ENCODE results near the gene ADGRG6. TPM values are rescaled to one million over a fixed set of nuclear protein-coding genes. Genes with fewer than 3 reads are reported as not detected.
"Not testable (repeated sequence)": the region's sequence is repeated elsewhere in the genome, so short reads cannot be mapped to it uniquely, and the experiment has no call there.

ADGRG6 gene
- polyA plus RNA-seq, 2 donors = 6.8 to 7.0 TPM

- no peak overlapping the region for H3K27ac ChIP-seq (ENCODE audit: low read depth in 2 of 2, low read length in 1 of 2)
- H3K36me3 ChIP-seq (ENCODE audit: control insufficient read depth in 2 of 2, insufficient read depth in 2 of 2, low read length in 1 of 2) = peaks cover 0 to 2% of the 10 kb centered on the region in 2 donors
- H3K9me3 ChIP-seq (ENCODE audit: control insufficient read depth in 2 of 2, insufficient read depth in 1 of 2, low read depth in 1 of 2, low read length in 1 of 2) = no peaks in the 10 kb centered on the region
Measured at GRCh38 chr6:142420802-142421201, 119.0 kb downstream of the ADGRG6 start.

DNA sequence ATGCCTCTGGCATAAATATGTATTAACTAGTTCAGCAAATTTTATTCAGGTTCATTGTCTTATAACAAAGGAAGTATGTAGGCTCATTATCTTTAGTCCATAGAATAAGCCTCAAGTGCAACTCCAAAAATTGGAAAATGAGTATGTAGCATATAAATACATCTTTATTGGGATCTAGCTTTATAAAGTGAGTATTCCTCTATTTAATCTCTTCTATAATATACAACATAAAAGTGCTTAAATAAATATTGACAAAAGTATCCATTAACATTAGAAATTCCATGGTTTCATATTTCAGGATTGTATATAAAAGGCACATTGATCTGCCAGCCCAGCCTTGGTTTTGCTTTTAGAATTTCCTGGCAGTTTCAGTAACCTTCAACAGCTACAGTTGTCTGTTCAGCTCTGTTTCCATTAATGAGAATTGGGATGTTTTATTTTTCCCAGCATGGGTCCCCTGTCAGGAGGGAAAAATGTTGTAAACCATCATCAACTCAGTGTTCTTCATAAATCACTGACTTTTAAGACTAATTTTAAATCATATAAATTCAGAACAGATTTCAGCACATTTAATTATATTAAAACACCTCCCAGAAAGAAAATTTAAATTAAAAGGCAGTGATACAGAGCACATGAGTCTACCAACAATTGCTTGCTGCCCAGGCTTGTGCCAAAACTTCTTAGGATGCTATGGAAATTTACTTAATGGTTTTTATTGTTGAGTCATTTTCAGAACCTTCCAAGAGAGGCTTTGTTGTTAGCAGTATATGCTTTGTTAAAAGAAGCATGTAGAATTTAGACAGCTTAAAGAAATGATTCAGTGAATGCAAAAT is 119.7 kb downstream of the ADGRG6 start:
- H3K36me3 ChIP-seq (ENCODE audit: control insufficient read depth in 2 of 2, insufficient read depth in 2 of 2, low read length in 1 of 2) = peaks cover 0 to 2% of the 10 kb centered on the region in 2 donors
- no peaks in the 10 kb centered on the region for H3K4me1 ChIP-seq (ENCODE audit: control insufficient read depth in 2 of 2, insufficient read depth in 2 of 2, low read length in 1 of 2)

More at GRCh38 chr6:142420802-142421201, 119.0 kb downstream of the ADGRG6 start:
- no peak overlapping the region for H3K4me3 ChIP-seq (ENCODE audit: low read depth in 1 of 2, low read length in 2 of 2)
- H3K27me3 ChIP-seq (ENCODE audit: control insufficient read depth in 1 of 2, insufficient read depth in 2 of 2, low read length in 2 of 2) = no peaks in the 10 kb centered on the region
- H3K4me1 ChIP-seq (ENCODE audit: control insufficient read depth in 2 of 2, insufficient read depth in 2 of 2, low read length in 1 of 2) = no peaks in the 10 kb centered on the region

DNA sequence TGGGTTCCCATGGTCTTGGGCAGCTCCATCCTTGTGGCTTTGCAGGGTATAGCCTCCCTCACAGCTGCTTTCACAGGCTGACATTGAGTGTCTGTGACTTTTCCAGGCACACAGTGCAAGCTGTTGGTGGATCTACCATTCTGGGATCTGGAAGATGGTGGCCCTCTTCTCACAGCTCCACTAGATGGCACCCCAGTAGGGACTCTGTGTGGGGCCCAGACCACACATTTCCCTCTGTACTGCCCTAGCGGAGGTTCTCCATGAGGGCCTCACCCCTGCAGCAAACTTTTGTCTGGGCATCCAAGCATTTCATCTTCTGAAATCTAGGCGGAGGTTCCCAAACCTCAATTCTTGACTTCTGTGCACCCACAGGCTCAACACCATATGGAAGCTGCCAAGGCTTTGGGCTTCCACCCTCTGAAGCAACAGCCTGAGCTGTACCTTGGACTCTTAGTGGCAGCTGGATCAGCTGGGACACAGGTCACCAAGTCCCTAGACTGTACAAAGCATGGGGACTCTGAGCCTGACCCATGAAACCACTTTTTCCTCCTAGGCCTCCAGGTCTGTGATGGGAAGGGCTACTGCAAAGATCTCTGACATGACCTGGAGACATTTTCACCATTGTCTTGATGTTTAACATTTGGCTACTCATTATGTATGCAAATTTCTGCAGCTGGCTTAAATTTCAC is 124.8 kb downstream of the ADGRG6 start:
- WGBS, 2 donors = 95 to 98% methylated on average over 2 of the region's 2 CpGs
- not testable (repeated sequence) for H3K4me3 ChIP-seq (ENCODE audit: low read depth in 1 of 2, low read length in 2 of 2); H3K9me3 ChIP-seq (ENCODE audit: control insufficient read depth in 2 of 2, insufficient read depth in 1 of 2, low read depth in 1 of 2, low read length in 1 of 2); H3K36me3 ChIP-seq (ENCODE audit: control insufficient read depth in 2 of 2, insufficient read depth in 2 of 2, low read length in 1 of 2); H3K27ac ChIP-seq (ENCODE audit: low read depth in 2 of 2, low read length in 1 of 2); H3K4me1 ChIP-seq (ENCODE audit: control insufficient read depth in 2 of 2, insufficient read depth in 2 of 2, low read length in 1 of 2); H3K27me3 ChIP-seq (ENCODE audit: control insufficient read depth in 1 of 2, insufficient read depth in 2 of 2, low read length in 2 of 2)

More for the DNA sequence above, 119.7 kb downstream of the ADGRG6 start:
- Histone ChIP-seq H3K9me3 (ENCODE audit: control insufficient read depth in 2 of 2, insufficient read depth in 1 of 2, low read depth in 1 of 2, low read length in 1 of 2) (no peaks in the 10 kb centered on the region), H3K27ac (ENCODE audit: low read depth in 2 of 2, low read length in 1 of 2) (no peak overlapping the region), H3K27me3 (ENCODE audit: control insufficient read depth in 1 of 2, insufficient read depth in 2 of 2, low read length in 2 of 2) (no peaks in the 10 kb centered on the region), H3K4me3 (ENCODE audit: low read depth in 1 of 2, low read length in 2 of 2) (no peak overlapping the region)

GRCh38 chr6:142428468-142428867 is 126.7 kb downstream of the ADGRG6 start:
- not testable (repeated sequence) for H3K9me3 ChIP-seq (ENCODE audit: control insufficient read depth in 2 of 2, insufficient read depth in 1 of 2, low read depth in 1 of 2, low read length in 1 of 2); H3K4me1 ChIP-seq (ENCODE audit: control insufficient read depth in 2 of 2, insufficient read depth in 2 of 2, low read length in 1 of 2); H3K27me3 ChIP-seq (ENCODE audit: control insufficient read depth in 1 of 2, insufficient read depth in 2 of 2, low read length in 2 of 2); H3K4me3 ChIP-seq (ENCODE audit: low read depth in 1 of 2, low read length in 2 of 2); H3K27ac ChIP-seq (ENCODE audit: low read depth in 2 of 2, low read length in 1 of 2); H3K36me3 ChIP-seq (ENCODE audit: control insufficient read depth in 2 of 2, insufficient read depth in 2 of 2, low read length in 1 of 2)
- 88 to 90% methylated on average over 2 of the region's 2 CpGs for WGBS, 2 donors

- Histone ChIP-seq H3K4me3 (ENCODE audit: low read depth in 1 of 2, low read length in 2 of 2) (no peak overlapping the region), H3K27me3 (ENCODE audit: control insufficient read depth in 1 of 2, insufficient read depth in 2 of 2, low read length in 2 of 2) (no peaks in the 10 kb centered on the region), H3K27ac (ENCODE audit: low read depth in 2 of 2, low read length in 1 of 2) (no peak overlapping the region), H3K36me3 (ENCODE audit: control insufficient read depth in 2 of 2, insufficient read depth in 2 of 2, low read length in 1 of 2) (peaks cover 2 to 5% of the 10 kb centered on the region in 2 donors), H3K4me1 (ENCODE audit: control insufficient read depth in 2 of 2, insufficient read depth in 2 of 2, low read length in 1 of 2) (no peaks in the 10 kb centered on the region), H3K9me3 (ENCODE audit: control insufficient read depth in 2 of 2, insufficient read depth in 1 of 2, low read depth in 1 of 2, low read length in 1 of 2) (no peaks in the 10 kb centered on the region)
Measured at GRCh38 chr6:142429195-142429594, 127.4 kb downstream of the ADGRG6 start.

GRCh38 chr6:142433419-142433818 is 131.6 kb downstream of the ADGRG6 start:
- no peaks in the 10 kb centered on the region for H3K9me3 ChIP-seq (ENCODE audit: control insufficient read depth in 2 of 2, insufficient read depth in 1 of 2, low read depth in 1 of 2, low read length in 1 of 2)
- H3K36me3 ChIP-seq (ENCODE audit: control insufficient read depth in 2 of 2, insufficient read depth in 2 of 2, low read length in 1 of 2) = peaks cover 0 to 3% of the 10 kb centered on the region in 2 donors
- H3K4me3 ChIP-seq (ENCODE audit: low read depth in 1 of 2, low read length in 2 of 2) = no peak overlapping the region
- H3K4me1 ChIP-seq (ENCODE audit: control insufficient read depth in 2 of 2, insufficient read depth in 2 of 2, low read length in 1 of 2) = no peaks in the 10 kb centered on the region
- no peaks in the 10 kb centered on the region for H3K27me3 ChIP-seq (ENCODE audit: control insufficient read depth in 1 of 2, insufficient read depth in 2 of 2, low read length in 2 of 2)
- 86 to 87% methylated on average over 4 of the region's 4 CpGs for WGBS, 2 donors
- no peak overlapping the region for H3K27ac ChIP-seq (ENCODE audit: low read depth in 2 of 2, low read length in 1 of 2)

DNA sequence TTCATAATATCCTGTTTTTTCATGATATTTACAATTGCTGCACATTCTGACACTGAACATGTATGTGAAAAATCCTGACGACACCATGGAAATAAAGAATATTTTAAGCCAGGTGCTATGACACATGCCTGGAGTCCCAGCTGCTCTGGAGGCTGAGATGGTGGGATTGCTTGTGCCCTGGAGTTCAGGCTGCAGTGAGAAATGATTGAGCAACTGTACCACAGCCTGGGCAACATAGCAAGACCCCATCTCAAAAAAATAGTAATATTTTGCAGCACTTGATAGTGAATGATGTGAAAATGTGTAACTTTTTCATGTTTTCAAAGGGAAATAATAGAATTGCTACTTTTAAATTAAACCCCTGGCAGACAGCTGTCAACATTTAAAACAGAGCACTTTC is 137.1 kb downstream of the ADGRG6 start:
- 85 to 94% methylated on average over 1 of the region's 1 CpG for WGBS, 2 donors
- H3K9me3 ChIP-seq (ENCODE audit: control insufficient read depth in 2 of 2, insufficient read depth in 1 of 2, low read depth in 1 of 2, low read length in 1 of 2) = no peaks in the 10 kb centered on the region
- no peaks in the 10 kb centered on the region for H3K27me3 ChIP-seq (ENCODE audit: control insufficient read depth in 1 of 2, insufficient read depth in 2 of 2, low read length in 2 of 2)
- no peak overlapping the region for H3K27ac ChIP-seq (ENCODE audit: low read depth in 2 of 2, low read length in 1 of 2)
- H3K36me3 ChIP-seq (ENCODE audit: control insufficient read depth in 2 of 2, insufficient read depth in 2 of 2, low read length in 1 of 2) = no peaks in the 10 kb centered on the region
- no peaks in the 10 kb centered on the region for H3K4me1 ChIP-seq (ENCODE audit: control insufficient read depth in 2 of 2, insufficient read depth in 2 of 2, low read length in 1 of 2)
- no peak overlapping the region for H3K4me3 ChIP-seq (ENCODE audit: low read depth in 1 of 2, low read length in 2 of 2)

- H3K4me3 ChIP-seq (ENCODE audit: low read depth in 1 of 2, low read length in 2 of 2) = no peak overlapping the region
- no peak overlapping the region for H3K27ac ChIP-seq (ENCODE audit: low read depth in 2 of 2, low read length in 1 of 2)
- H3K9me3 ChIP-seq (ENCODE audit: control insufficient read depth in 2 of 2, insufficient read depth in 1 of 2, low read depth in 1 of 2, low read length in 1 of 2) = no peaks in the 10 kb centered on the region
- H3K27me3 ChIP-seq (ENCODE audit: control insufficient read depth in 1 of 2, insufficient read depth in 2 of 2, low read length in 2 of 2) = no peaks in the 10 kb centered on the region
- no peaks in the 10 kb centered on the region for H3K4me1 ChIP-seq (ENCODE audit: control insufficient read depth in 2 of 2, insufficient read depth in 2 of 2, low read length in 1 of 2)
- 74 to 78% methylated on average over 4 of the region's 4 CpGs for WGBS, 2 donors
- no peaks in the 10 kb centered on the region for H3K36me3 ChIP-seq (ENCODE audit: control insufficient read depth in 2 of 2, insufficient read depth in 2 of 2, low read length in 1 of 2)
Measured at GRCh38 chr6:142440600-142441293, 138.9 kb downstream of the ADGRG6 start.

GRCh38 chr6:142441716-142442115 is 139.9 kb downstream of the ADGRG6 start:
- no peaks in the 10 kb centered on the region for H3K9me3 ChIP-seq (ENCODE audit: control insufficient read depth in 2 of 2, insufficient read depth in 1 of 2, low read depth in 1 of 2, low read length in 1 of 2)
- 86 to 91% methylated on average over 3 of the region's 3 CpGs for WGBS, 2 donors
- no peak overlapping the region for H3K4me3 ChIP-seq (ENCODE audit: low read depth in 1 of 2, low read length in 2 of 2)
- no peaks in the 10 kb centered on the region for H3K4me1 ChIP-seq (ENCODE audit: control insufficient read depth in 2 of 2, insufficient read depth in 2 of 2, low read length in 1 of 2)
- H3K36me3 ChIP-seq (ENCODE audit: control insufficient read depth in 2 of 2, insufficient read depth in 2 of 2, low read length in 1 of 2) = no peaks in the 10 kb centered on the region
- no peaks in the 10 kb centered on the region for H3K27me3 ChIP-seq (ENCODE audit: control insufficient read depth in 1 of 2, insufficient read depth in 2 of 2, low read length in 2 of 2)
- H3K27ac ChIP-seq (ENCODE audit: low read depth in 2 of 2, low read length in 1 of 2) = no peak overlapping the region

Measured in esophagus (tissue), 2 donors.